CD4-positive, alpha-beta T cell treated with Interleukin-21 for 1 hour (primary cell): ENCODE measurements around the gene TNFRSF1B.
A peak's percentile ranks its signal among the peaks of the same experiment; 100 is the strongest.

Experiments
- DNase-seq: peaks from one replicate; pipeline ENCODE4 v3.0.0-alpha.2; 2020

The TNFRSF1B gene

DNA sequence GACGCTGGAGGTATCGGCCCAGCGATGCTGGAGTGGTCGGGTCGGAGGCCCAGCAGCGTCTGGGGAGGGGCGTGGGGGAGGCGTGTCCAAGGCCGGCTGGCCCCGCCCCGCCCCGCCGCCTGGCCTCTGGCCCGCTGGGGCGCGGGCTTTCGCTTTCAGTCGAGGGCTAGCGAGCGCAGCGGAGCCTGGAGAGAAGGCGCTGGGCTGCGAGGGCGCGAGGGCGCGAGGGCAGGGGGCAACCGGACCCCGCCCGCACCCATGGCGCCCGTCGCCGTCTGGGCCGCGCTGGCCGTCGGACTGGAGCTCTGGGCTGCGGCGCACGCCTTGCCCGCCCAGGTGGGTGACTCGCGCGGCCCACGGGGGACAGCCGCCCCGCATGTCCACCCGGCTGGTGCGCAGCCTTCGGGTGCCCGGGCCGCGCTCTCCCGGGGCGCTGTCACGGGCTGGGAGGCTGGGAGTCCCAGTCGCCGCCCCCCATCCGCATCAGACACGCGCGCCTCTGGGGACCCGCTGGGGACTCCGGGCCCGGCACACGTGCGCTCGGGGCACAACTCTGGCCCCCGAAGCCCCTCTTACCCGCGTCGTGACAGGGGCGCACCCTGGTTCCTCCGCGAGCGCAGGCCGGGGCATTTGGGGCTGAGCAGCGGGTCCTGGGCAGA lies at the start of gene TNFRSF1B:
TNFRSF1B (plus strand) TSS at position 158 of the 659 bp plus-strand sequence; CDS start at position 259, 101 bp downstream.
- peak; percentile 76 for DNase-seq

GRCh38 chr1:12121212-12122003 lies 45.4 kb upstream of the TNFRSF1B start:
- DNase-seq = peak; percentile 35

DNA sequence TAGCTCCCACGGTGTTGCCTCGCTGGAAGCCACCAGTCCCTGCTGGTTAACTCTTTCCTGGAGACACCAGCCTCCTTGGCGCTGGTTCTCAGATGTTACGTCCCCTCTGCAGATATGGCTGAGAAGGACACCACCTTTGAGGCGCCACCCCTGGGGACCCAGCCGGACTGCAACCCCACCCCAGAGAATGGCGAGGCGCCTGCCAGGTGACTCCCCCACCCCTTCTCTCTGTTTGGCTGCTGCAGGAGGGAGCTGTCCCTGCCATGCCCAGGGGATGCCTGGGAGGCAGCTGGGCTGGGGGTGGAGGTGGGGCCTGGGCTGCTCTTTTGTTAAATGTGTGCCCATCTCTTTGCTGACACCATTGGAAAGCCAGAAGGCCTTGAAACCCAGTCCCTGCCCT lies 43.6 kb upstream of the TNFRSF1B start:
- DNase-seq = no peak

- DNase-seq = peak; percentile 83
These were observed 41.9 kb upstream of the TNFRSF1B start for GRCh38 chr1:12124693-12125421.

DNA sequence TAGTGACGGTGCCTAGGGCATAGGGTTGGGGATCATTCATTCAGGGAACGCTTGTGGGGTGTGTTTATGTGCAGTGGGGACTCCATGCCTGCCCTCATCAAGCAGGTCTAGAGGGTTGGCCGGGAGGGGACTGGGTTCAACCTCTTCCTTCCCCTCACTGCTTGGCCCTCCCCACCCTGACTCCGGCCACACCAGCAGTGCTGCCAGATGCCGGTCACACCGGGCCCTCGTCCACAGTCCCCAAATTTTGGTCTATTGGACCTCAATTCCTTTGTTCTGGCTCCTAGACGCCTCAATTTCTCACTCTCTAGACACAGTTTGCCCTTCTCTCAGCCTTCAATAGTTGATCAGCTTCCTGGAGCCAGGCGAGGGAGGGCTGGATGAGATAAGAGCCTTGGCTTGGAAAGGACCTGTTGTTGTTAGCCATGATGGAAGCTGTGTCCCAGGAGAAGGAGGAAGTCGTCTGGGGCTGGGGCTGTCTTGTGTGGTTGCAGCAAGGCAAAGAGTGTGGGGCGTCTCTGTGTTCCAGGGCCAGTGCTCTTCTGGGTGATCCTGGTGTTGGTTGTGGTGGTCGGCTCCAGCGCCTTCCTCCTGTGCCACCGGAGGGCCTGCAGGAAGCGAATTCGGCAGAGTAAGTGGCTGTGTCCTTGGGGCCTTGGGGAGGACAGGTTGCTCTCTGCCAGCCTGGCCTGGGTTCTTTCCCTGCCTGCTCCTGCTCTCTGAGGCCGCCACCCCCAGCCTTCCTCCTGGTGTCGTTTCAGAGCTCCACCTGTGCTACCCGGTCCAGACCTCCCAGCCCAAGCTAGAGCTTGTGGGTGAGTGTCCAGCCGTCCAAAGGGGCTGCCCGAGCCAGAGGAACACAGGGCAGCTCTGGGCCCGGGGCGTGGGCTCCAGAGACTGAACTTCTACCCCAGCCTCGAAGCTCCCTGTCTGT lies 41.1 kb upstream of the TNFRSF1B start:
- no peak for DNase-seq

DNA sequence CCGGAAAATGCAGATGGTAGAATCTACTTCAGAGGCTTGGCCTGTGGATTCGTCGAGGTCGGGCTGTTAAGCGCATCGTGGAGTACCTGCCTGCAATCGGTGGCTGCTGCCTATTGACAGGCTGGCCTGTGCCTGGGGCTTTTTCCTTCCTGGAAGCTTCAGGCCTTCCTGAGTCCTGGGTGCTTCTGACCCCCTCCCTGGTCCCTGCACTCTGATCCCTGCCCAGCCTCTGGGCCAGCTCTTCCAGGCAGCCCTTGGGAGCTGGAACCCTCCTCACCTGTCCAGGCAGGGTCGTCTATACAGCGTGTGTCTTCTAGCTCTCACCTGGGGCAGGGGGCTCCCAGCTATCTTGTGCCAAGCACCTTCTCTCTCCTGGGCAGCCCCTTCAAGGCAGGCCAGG lies 40.0 kb upstream of the TNFRSF1B start:
- DNase-seq = no peak

GRCh38 chr1:12127206-12127810 lies 39.5 kb upstream of the TNFRSF1B start:
- no peak for DNase-seq

- DNase-seq = no peak
These were observed 38.7 kb upstream of the TNFRSF1B start for GRCh38 chr1:12128120-12128519.

DNA sequence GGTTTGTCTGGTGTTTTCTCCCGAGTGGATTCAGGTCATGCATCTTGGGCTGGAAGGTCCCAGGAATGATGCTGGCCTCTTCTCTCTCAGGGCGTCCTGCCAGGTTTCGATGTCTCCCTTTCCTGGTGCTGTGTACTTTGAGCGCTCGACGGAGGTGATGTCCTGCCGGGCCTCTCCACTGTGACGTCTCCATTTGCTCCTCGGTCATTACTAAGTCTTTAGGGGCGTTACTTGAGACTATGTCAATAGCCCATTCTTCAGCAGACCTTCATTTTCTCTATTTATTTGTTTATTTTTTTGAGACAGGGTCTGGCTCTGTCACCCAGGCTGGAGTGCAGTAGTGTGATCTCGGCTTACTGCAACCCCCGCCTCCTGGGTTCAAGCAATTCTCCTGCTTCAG lies 37.2 kb upstream of the TNFRSF1B start:
- no peak for DNase-seq

DNA sequence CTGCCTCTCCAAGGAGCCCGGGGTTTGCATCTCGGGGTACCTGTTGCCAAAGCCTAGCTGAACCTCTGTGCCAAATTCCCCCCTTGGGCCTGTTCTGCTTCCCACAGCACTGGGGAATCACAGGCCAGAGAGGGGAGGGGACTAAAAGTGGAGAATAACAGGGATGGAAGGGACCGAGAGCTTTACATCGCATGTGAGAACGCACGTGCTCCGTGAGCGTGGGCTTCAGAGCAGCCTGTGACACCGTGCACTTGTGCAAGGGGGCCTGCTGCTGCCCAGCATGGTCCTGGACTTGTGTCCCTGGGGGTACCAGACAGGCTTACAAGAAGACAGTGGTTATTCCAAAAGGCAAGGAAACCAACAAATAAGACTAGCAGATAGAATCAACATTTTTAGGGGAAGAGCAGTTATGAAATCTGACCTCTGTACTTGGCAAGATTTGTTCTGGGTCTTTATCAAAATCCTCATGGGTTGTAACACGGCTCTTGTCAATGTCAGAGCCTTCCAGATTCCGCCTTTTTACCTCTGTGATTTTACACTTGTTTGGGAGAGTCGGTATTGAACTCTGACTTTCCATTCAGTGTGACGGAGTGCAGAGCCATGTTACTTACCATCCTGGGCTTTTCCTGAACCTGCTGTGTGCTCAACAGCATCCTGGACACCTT lies 36.2 kb upstream of the TNFRSF1B start:
- DNase-seq = no peak

DNA sequence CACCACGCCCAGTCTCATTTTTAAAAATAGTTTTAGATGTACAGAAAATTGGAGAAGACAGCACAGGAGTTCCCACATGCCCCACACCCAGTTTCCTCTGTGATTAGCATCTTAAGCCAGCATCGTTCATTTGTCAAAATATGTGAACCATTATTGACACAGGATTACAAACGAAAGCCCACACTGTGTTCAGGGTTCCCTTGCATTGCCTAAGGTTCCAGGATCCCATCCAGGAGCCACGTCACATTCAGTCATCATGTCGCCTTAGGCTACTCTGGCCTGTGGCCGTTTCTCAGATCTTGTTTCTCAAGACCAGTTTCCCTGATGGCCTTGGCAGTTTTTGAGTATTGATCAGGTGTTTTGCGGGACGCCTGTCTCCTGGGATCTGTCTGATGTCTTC lies 34.7 kb upstream of the TNFRSF1B start:
- no peak for DNase-seq

DNA sequence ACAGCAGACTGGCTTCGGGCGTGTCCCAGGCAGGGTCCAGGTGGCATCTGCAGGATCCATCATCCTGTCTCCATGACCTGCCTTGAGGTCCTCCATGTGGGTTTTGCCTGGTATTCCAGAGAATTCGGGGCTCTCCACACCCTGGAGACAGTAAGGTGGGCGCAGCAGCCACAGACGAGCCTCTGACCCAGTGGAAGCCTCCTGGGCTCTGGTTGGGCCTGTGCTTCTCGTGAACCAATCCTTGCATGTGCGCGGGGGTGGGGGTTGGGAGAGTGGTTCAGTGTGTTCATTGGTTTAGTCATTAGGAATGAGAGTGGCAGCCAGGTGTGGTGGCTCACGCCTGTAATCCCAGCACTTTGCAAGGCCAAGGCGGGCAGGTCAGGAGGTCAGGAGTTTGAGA lies 32.1 kb upstream of the TNFRSF1B start:
- no peak for DNase-seq

GRCh38 chr1:12135612-12136011 lies 31.2 kb upstream of the TNFRSF1B start:
- no peak for DNase-seq

DNA sequence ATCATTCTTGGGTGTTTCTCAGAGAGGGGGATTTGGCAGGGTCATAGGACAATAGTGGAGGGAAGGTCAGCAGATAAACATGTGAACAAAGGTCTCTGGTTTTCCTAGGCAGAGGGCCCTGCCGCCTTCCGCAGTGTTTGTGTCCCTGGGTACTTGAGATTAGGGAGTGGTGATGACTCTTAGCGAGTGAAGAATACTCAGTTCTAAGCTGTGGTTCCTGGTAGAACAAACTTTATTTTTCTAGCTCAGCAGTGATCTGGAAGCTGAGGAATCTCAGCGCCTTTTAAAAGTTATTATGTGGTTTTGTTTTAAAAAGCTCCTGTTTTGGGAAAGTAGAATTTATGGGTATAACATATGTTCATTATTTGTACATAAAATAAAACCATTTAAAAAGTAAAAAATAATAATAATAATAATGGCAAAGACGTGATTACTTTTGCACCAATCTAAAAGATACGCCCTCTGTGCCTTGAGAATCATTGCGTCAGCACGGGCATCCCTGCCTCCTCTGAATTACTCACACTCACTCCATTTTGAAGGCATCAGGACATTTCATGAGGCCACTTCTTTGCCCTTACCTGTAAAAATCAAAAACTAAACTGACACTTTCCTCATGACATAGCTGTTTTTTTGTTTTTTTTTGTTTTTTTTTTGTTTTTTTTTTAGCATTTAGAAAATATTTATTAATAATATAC lies 29.7 kb upstream of the TNFRSF1B start:
- DNase-seq = no peak

GRCh38 chr1:12138196-12139168 lies 28.3 kb upstream of the TNFRSF1B start:
- DNase-seq = no peak

- DNase-seq = no peak
These were observed 26.8 kb upstream of the TNFRSF1B start for GRCh38 chr1:12140016-12140415.

DNA sequence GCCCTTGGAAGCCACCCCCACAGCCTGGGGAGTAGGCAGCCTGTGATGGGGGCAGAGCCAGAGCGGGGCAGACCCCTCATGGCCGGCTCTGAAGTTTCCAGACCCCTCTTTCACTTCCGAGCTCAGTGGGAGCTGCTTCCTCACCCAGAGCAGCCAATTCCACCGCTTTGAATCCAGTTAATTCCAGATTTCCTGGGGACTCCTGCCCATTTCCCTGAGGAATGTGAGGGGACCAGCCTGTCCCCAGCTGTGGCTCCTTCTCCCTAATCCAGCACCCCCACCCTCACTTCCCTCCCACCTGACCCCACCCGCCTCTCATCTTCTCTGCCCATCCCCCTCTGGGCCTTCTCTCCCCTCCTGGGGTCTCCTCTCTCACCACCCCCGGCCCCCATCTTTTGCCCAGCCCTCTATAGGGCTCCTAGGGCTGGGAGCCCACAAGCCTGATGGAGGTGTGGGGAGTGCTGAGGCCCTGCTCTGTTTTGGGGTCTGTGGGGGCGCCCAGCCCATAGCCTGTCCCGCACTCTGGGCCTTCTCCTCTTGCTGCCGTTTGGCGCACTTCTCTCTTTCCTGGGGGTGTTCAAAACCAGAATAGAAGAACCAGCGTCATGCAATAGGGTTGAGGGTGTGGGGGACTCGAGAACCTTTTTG lies 26.2 kb upstream of the TNFRSF1B start:
- DNase-seq = no peak

GRCh38 chr1:12141163-12141850 lies 25.5 kb upstream of the TNFRSF1B start:
- DNase-seq = no peak
